ENCODE results near the gene ARL2.
"Not testable (repeated sequence)": the region's sequence is repeated elsewhere in the genome, so short reads cannot be mapped to it uniquely, and the experiment has no call there.

GRCh38 chr11:65003968-65004367 lies 10.0 kb upstream of the ARL2 start:
- TF ChIP-seq, protein P1, sequence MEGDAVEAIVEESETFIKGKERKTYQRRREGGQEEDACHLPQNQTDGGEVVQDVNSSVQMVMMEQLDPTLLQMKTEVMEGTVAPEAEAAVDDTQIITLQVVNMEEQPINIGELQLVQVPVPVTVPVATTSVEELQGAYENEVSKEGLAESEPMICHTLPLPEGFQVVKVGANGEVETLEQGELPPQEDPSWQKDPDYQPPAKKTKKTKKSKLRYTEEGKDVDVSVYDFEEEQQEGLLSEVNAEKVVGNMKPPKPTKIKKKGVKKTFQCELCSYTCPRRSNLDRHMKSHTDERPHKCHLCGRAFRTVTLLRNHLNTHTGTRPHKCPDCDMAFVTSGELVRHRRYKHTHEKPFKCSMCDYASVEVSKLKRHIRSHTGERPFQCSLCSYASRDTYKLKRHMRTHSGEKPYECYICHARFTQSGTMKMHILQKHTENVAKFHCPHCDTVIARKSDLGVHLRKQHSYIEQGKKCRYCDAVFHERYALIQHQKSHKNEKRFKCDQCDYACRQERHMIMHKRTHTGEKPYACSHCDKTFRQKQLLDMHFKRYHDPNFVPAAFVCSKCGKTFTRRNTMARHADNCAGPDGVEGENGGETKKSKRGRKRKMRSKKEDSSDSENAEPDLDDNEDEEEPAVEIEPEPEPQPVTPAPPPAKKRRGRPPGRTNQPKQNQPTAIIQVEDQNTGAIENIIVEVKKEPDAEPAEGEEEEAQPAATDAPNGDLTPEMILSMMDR (IDR thresholded peaks at IDR 0.05; ENCODE audit: low read depth, low read length, poor library complexity, severe bottlenecking) = not testable (repeated sequence)
- not testable (repeated sequence) for TF ChIP-seq EZH2phosphoT487 (IDR thresholded peaks at IDR 0.05; ENCODE audit: borderline replicate concordance, low read length)
